Measurements from ENCODE around the gene MYO1E. TPM values are rescaled to one million over a fixed set of nuclear protein-coding genes. Genes with fewer than 3 reads are reported as not detected.
A peak's percentile ranks its signal among the peaks of the same experiment; 100 is the strongest.

MYO1E gene
- total RNA-seq, 6 experiments from 2014 or later: 108 to 142 (median 115) TPM

DNA sequence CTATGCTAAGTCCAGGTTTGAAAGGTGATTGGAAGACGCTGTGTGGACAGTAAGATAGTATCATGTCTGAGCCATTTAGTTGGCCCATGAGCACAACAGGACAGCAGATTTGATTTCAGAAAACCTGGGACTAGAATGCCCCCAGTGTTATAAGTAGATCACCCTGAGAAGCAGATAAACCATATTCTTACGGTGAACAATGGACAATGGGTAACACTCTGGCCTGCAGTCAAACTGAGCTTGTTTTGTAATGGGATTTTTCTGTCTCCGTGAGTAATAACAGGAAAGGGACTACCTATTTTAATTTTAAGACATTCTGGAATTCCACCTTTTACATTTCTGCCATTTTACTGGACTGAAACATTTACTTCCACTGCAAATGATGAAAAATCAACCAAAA, 94.6 kb downstream of the MYO1E start:
- TF ChIP-seq, protein P1, sequence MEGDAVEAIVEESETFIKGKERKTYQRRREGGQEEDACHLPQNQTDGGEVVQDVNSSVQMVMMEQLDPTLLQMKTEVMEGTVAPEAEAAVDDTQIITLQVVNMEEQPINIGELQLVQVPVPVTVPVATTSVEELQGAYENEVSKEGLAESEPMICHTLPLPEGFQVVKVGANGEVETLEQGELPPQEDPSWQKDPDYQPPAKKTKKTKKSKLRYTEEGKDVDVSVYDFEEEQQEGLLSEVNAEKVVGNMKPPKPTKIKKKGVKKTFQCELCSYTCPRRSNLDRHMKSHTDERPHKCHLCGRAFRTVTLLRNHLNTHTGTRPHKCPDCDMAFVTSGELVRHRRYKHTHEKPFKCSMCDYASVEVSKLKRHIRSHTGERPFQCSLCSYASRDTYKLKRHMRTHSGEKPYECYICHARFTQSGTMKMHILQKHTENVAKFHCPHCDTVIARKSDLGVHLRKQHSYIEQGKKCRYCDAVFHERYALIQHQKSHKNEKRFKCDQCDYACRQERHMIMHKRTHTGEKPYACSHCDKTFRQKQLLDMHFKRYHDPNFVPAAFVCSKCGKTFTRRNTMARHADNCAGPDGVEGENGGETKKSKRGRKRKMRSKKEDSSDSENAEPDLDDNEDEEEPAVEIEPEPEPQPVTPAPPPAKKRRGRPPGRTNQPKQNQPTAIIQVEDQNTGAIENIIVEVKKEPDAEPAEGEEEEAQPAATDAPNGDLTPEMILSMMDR (IDR thresholded peaks at IDR 0.05): no peak
- Mint-ChIP-seq H3K9me3 (no peaks in the 10 kb centered on the region), H3K27ac (no peak overlapping the region), H3K36me3 (ENCODE audit: low read depth) (peaks cover under 1% of the 10 kb centered on the region; the same call in 1 of the 2 replicates), H3K4me1 (ENCODE audit: low read depth) (peaks cover 35% of the 10 kb centered on the region), H3K27me3 (ENCODE audit: insufficient read depth) (no peaks in the 10 kb centered on the region; the same call in 1 of the 2 replicates), H3K4me3 (no peak overlapping the region)
- no peak for DNase-seq

DNA sequence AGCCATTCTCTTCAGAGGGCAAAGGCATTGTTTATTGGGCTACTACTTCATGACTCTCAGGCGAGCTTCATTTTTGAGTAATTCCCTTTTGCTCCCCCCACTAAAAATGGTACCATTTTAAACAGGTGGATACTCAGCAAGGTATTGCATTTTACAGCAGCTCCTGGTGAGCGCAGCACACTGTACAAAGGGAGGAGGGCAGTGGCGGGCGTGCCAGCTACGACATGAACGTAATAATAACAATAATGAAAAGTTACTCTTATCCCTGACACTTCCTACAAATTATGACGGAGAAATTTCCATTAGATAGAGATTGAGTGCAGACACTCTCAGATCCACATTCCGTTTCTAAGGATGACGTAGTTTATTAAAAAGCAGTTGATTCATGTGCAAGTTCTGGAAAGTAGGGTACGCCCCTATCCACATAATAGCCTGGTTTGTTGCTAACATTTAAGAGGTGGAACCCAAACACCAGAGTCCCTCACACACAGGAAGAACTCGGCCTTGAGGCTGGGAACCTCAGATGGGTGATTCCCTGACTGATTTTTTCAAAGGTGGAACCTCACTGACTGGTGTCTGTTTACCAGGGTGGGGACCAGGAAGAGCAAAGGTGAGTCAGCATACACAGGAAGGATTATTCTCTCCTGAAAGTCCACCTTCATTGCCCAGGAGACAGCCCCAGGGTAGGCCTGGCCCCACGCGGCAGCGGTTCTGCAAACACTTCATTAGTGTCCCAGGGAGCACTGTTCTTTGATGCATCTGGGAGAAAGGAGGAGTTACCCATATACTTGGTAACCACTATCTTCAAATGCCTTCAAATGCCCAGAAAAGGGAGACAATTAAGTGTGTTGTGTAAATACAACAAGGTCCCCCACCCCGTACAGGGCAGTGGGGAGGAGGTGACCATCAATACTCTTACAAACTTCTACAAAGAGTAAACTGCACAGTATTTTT, 96.2 kb downstream of the MYO1E start:
- H3K27ac Mint-ChIP-seq: 0 out of 2 replicates have a peak overlapping the region, but pooled peaks have one; percentile 3
- TF ChIP-seq, protein P1 (IDR thresholded peaks at IDR 0.05): no peak
- H3K4me1 Mint-ChIP-seq (ENCODE audit: low read depth): peaks cover 45% of the 10 kb centered on the region
- no peaks in the 10 kb centered on the region; the same call in 1 of the 2 replicates for H3K27me3 Mint-ChIP-seq (ENCODE audit: insufficient read depth)
- H3K36me3 Mint-ChIP-seq (ENCODE audit: low read depth): peaks cover 9% of the 10 kb centered on the region; the same call in 1 of the 2 replicates
- H3K9me3 Mint-ChIP-seq: no peaks in the 10 kb centered on the region
- no peak overlapping the region for H3K4me3 Mint-ChIP-seq
- DNase-seq: no peak

DNA sequence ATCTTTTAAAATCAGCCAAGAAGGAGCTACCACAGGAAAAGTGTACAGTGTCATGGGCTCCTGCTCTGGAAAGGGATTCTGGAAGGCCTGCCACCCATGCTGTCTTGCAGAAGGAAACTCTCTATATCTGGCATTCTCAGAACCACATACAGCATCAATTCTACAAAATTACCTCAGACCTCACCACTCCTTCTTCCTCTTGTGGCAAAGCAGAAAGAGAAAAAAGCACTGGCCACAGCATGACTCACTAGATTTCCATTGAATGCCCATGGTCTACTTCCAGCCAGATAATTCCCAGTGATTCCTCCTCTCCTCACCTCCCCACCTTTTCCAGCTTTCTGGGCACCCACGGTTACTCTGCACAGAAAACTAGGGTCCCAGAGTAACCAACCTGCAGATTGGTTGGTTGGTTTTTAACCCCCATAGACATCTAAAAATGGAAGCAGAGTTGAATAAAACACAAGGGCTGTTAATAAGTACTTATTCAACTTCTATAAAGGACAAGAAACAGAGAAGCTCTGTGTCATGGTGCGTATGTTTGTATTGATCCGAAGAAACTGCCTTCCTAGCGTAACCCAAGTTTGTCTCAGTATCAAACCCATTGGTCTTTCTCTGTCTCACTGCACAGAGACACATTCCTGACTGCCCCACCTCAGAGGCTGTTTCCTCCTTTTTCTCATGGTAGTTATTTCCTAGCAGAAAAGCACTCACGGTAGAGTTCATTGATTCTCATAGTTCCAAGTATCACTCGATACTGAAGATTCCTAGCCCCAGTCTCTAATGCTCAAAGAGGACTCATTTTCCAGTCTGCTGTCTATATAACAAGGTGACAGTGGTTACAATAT, 98.3 kb downstream of the MYO1E start:
- H3K36me3 Mint-ChIP-seq (ENCODE audit: low read depth): peaks cover 10% of the 10 kb centered on the region
- H3K27ac Mint-ChIP-seq: peak overlapping the region; percentile 62
- no peaks in the 10 kb centered on the region; the same call in 1 of the 2 replicates for H3K27me3 Mint-ChIP-seq (ENCODE audit: insufficient read depth)
- TF ChIP-seq, protein P1 (IDR thresholded peaks at IDR 0.05): no peak
- H3K9me3 Mint-ChIP-seq: no peaks in the 10 kb centered on the region
- H3K4me1 Mint-ChIP-seq (ENCODE audit: low read depth): peaks cover 51% of the 10 kb centered on the region
- no peak overlapping the region for H3K4me3 Mint-ChIP-seq
- peak; percentile 43 for DNase-seq

DNA sequence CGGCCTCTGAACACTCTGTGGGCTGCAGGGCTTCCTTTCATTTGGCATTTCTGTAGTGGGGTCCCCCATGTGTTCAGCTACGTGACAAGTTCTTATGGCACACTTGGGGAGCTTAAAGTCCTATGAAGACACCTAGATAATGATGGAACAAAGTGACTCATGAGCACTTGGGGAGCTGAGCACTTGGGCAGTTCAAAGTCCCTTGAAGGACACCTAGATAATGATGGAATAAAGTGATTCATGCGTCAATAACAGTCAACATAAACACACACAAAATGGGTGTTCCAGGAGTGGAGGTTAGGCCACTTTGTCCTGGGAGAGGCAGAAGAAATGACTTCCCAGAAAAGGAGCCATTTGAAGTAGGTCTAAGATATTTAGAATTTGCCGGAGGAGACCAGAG, 99.4 kb downstream of the MYO1E start:
- H3K9me3 Mint-ChIP-seq: no peaks in the 10 kb centered on the region
- no peaks in the 10 kb centered on the region; the same call in 1 of the 2 replicates for H3K27me3 Mint-ChIP-seq (ENCODE audit: insufficient read depth)
- no peak overlapping the region for H3K27ac Mint-ChIP-seq
- TF ChIP-seq, protein P1 (IDR thresholded peaks at IDR 0.05): no peak
- no peak overlapping the region for H3K4me3 Mint-ChIP-seq
- peaks cover 21% of the 10 kb centered on the region for H3K36me3 Mint-ChIP-seq (ENCODE audit: low read depth)
- no peak for DNase-seq
- H3K4me1 Mint-ChIP-seq (ENCODE audit: low read depth): peaks cover 62% of the 10 kb centered on the region

DNA sequence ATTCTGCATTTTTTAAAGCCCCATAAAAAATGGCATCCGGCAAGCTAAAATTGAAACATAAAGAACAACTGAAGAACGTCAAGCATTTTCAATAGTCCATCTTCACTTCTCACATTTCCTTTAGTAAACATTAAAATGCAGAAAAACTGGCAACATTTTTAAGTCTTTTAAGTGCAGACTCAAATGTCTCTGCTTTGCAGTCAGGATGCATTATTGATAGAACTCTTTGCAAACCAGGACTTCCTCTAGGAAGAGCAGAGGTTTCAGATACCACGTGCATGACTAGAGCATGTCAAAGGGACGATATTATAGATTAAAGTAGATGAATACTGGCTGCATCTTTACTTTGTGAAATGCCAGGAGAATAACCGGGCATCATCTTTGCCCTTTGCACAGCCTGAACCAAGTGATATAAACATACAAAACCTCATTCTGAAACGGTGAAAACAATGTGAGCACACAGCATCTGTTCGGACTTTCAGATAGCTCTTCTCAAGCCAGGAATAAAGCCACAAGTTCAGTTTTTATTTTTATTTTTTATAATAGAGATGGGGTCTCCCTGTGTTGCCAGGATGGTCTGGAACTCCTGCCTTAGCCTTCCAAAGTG, 101.0 kb downstream of the MYO1E start:
- Mint-ChIP-seq H3K27ac (no peak overlapping the region), H3K27me3 (ENCODE audit: insufficient read depth) (no peaks in the 10 kb centered on the region; the same call in 1 of the 2 replicates), H3K4me1 (ENCODE audit: low read depth) (peaks cover 70% of the 10 kb centered on the region), H3K4me3 (no peak overlapping the region), H3K36me3 (ENCODE audit: low read depth) (peaks cover 21% of the 10 kb centered on the region), H3K9me3 (no peaks in the 10 kb centered on the region)
- DNase-seq: no peak
- TF ChIP-seq, protein P1 (IDR thresholded peaks at IDR 0.05): no peak
